A204.1 (cell line): ENCODE results near the gene RPRML.
"Not testable (repeated sequence)": the region's sequence is repeated elsewhere in the genome, so short reads cannot be mapped to it uniquely, and the experiment has no call there.

Experiments
- FAIRE-seq: peaks from 2 replicates; lab custom pipeline; 2012; peaks lifted over from hg19 to GRCh38; lab: Jason Lieb, UNC

RPRML gene

GRCh38 chr17:46976626-46977270, 2.3 kb downstream of the RPRML start:
- FAIRE-seq = no peak

- no peak for FAIRE-seq
Observed at GRCh38 chr17:46975287-46975686, 3.8 kb downstream of the RPRML start.

GRCh38 chr17:46974086-46974485, 5.0 kb downstream of the RPRML start:
- no peak for FAIRE-seq

GRCh38 chr17:46972346-46972745, 6.7 kb downstream of the RPRML start:
- no peak for FAIRE-seq

GRCh38 chr17:46971647-46972300, 7.3 kb downstream of the RPRML start:
- FAIRE-seq = no peak

- no peak for FAIRE-seq
Observed at GRCh38 chr17:46968896-46969295, 10.2 kb downstream of the RPRML start.

GRCh38 chr17:46968224-46968834, 10.7 kb downstream of the RPRML start:
- FAIRE-seq = no peak

GRCh38 chr17:46964315-46965265, 14.5 kb downstream of the RPRML start:
- no peak for FAIRE-seq

- no peak for FAIRE-seq
Observed at GRCh38 chr17:46963571-46963970, 15.5 kb downstream of the RPRML start.

- no peak for FAIRE-seq
Observed at GRCh38 chr17:46962374-46962790, 16.7 kb downstream of the RPRML start.

- no peak for FAIRE-seq
Observed at GRCh38 chr17:46960152-46960551, 18.9 kb downstream of the RPRML start.

- no peak for FAIRE-seq
Observed at GRCh38 chr17:46958041-46958591, 20.9 kb downstream of the RPRML start.

GRCh38 chr17:46953191-46953590, 25.9 kb downstream of the RPRML start:
- not testable (repeated sequence) for FAIRE-seq

GRCh38 chr17:46952115-46952514, 26.9 kb downstream of the RPRML start:
- FAIRE-seq = no peak

- FAIRE-seq = no peak
Observed at GRCh38 chr17:46951706-46952105, 27.3 kb downstream of the RPRML start.

- FAIRE-seq = no peak
Observed at GRCh38 chr17:46950997-46951621, 27.9 kb downstream of the RPRML start.

- no peak for FAIRE-seq
Observed at GRCh38 chr17:46950342-46950996, 28.6 kb downstream of the RPRML start.

GRCh38 chr17:46949291-46950174, 29.5 kb downstream of the RPRML start:
- no peak for FAIRE-seq

GRCh38 chr17:46948544-46948943, 30.5 kb downstream of the RPRML start:
- no peak for FAIRE-seq

GRCh38 chr17:46947216-46947615, 31.8 kb downstream of the RPRML start:
- no peak for FAIRE-seq
